OCI-LY1 (cell line): Measurements from ENCODE around the gene NRP2.

ENCODE experiments used
- H2AFZ ChIP-seq: fragments of 200-600 bp; sonication (generic), shearing (Covaris generic); 2 replicates; pipeline ENCODE4 v1.6.0; 2014; ENCODE audit warnings: antibody characterized with exemption, mild to moderate bottlenecking, low read length
- H3F3A ChIP-seq: fragments of 200-600 bp; sonication (generic), shearing (Covaris generic); 2 replicates; pipeline ENCODE4 v1.6.0; 2014; ENCODE audit warnings: mild to moderate bottlenecking, antibody characterized with exemption, low read length, moderate library complexity; ENCODE audit not compliant: insufficient read depth
- H3K27ac ChIP-seq: fragments of 200-600 bp; sonication (generic); 2 replicates; pipeline ENCODE4 v1.5.1; 2014; ENCODE audit warnings: low read length, mixed run types, mild to moderate bottlenecking, low read depth; ENCODE audit not compliant: poor library complexity, severe bottlenecking
- H3K27me3 ChIP-seq: fragments of 200-600 bp; sonication (generic); 2 replicates; pipeline ENCODE4 v1.6.0; 2014; ENCODE audit warnings: antibody characterized with exemption, mild to moderate bottlenecking, low read length, moderate library complexity; ENCODE audit not compliant: insufficient read depth
- H3K36me3 ChIP-seq: fragments of 200-600 bp; sonication (generic); 2 replicates; pipeline ENCODE4 v1.6.1; 2014; ENCODE audit warnings: mild to moderate bottlenecking, antibody characterized with exemption, low read length, moderate library complexity, mixed read lengths; ENCODE audit not compliant: insufficient read depth
- H3K4me1 ChIP-seq: fragments of 200-600 bp; sonication (generic); 2 replicates; pipeline ENCODE4 v1.5.1; 2014; ENCODE audit warnings: mild to moderate bottlenecking, low read length, moderate library complexity; ENCODE audit not compliant: insufficient read depth, severe bottlenecking
- H3K4me2 ChIP-seq: fragments of 200-600 bp; sonication (generic), shearing (Covaris generic); 2 replicates; pipeline ENCODE4 v1.6.1; 2014; ENCODE audit warnings: low read length
- H3K4me3 ChIP-seq: fragments of 200-600 bp; sonication (generic); 2 replicates; pipeline ENCODE4 v1.5.1; 2014; ENCODE audit warnings: low read length, low read depth, mild to moderate bottlenecking, mixed read lengths; ENCODE audit not compliant: poor library complexity, severe bottlenecking
- H3K79me2 ChIP-seq: fragments of 200-600 bp; shearing (Covaris generic); 2 replicates; pipeline ENCODE4 v1.6.1; 2016; ENCODE audit warnings: mixed run types, low read length, mixed read lengths; ENCODE audit not compliant: insufficient read depth
- H3K9ac ChIP-seq: fragments of 200-600 bp; sonication (generic), shearing (Covaris generic); 2 replicates; pipeline ENCODE4 v1.6.1; 2014; ENCODE audit warnings: mild to moderate bottlenecking, low read length, mixed read lengths
- H3K9me2 ChIP-seq: fragments of 200-600 bp; sonication (generic), shearing (Covaris generic); 2 replicates; pipeline ENCODE4 v1.6.1; 2014; ENCODE audit warnings: low read depth, mild to moderate bottlenecking, low read length, mixed read lengths
- H3K9me3 ChIP-seq: fragments of 200-600 bp; shearing (Covaris generic); 2 replicates; pipeline ENCODE4 v1.6.1; 2014; ENCODE audit warnings: low read length, mixed read lengths
- H4K20me1 ChIP-seq: fragments of 200-600 bp; sonication (generic), shearing (Covaris generic); 2 replicates; pipeline ENCODE4 v1.6.0; 2016; ENCODE audit warnings: mild to moderate bottlenecking, low read length; ENCODE audit not compliant: insufficient read depth
- CTCF ChIP-seq: fragments of 200-600 bp; sonication (generic), shearing (Covaris generic); IDR thresholded peaks from 2 replicates; pipeline ENCODE4 v1.5.1; 2017; ENCODE audit warnings: mild to moderate bottlenecking, antibody characterized with exemption, low read length, moderate library complexity, mixed read lengths
- EZH2 ChIP-seq: fragments of 200-600 bp; sonication (generic), shearing (Covaris generic); IDR thresholded peaks from 2 replicates; pipeline ENCODE4 v1.8.0; 2017; ENCODE audit warnings: borderline replicate concordance, mixed run types, mild to moderate bottlenecking, antibody characterized with exemption, low read length, moderate library complexity, mixed read lengths

The NRP2 gene

GRCh38 chr2:205750797-205751196 lies 68.5 kb downstream of the NRP2 start:
- Histone ChIP-seq H3K27ac (no peak overlapping the region), H3K36me3 (no peaks in the 10 kb centered on the region)

GRCh38 chr2:205751569-205752031 lies 69.3 kb downstream of the NRP2 start:
- no peaks in the 10 kb centered on the region for H3K9me3 ChIP-seq
- H3K36me3 ChIP-seq, result no peaks in the 10 kb centered on the region
- H3K27ac ChIP-seq, result no peak overlapping the region
- H3K27me3 ChIP-seq, result no peaks in the 10 kb centered on the region; the same call in 1 of the 2 replicates
- no peak overlapping the region for H2AFZ ChIP-seq
- H3K4me1 ChIP-seq, result no peaks in the 10 kb centered on the region
- no peaks in the 10 kb centered on the region for H3F3A ChIP-seq
- no peaks in the 10 kb centered on the region for H4K20me1 ChIP-seq
- no peaks in the 10 kb centered on the region for H3K79me2 ChIP-seq
- no peak overlapping the region for H3K4me3 ChIP-seq
- H3K9me2 ChIP-seq, result no peaks in the 10 kb centered on the region
- no peak overlapping the region for H3K4me2 ChIP-seq
- H3K9ac ChIP-seq, result no peak overlapping the region
- TF ChIP-seq CTCF (no peak), EZH2 (no peak)

More at GRCh38 chr2:205750797-205751196, 68.5 kb downstream of the NRP2 start:
- Histone ChIP-seq H3K4me1 (no peaks in the 10 kb centered on the region), H3K9me3 (no peaks in the 10 kb centered on the region), H3K4me2 (no peak overlapping the region), H3K9ac (no peak overlapping the region), H3K27me3 (no peaks in the 10 kb centered on the region; the same call in 1 of the 2 replicates), H2AFZ (no peak overlapping the region), H4K20me1 (no peaks in the 10 kb centered on the region), H3F3A (no peaks in the 10 kb centered on the region), H3K9me2 (no peaks in the 10 kb centered on the region), H3K79me2 (no peaks in the 10 kb centered on the region), H3K4me3 (no peak overlapping the region)
- TF ChIP-seq EZH2 (no peak), CTCF (no peak)

GRCh38 chr2:205752296-205752820 lies 70.1 kb downstream of the NRP2 start:
- H3K9me2 ChIP-seq, result no peaks in the 10 kb centered on the region
- no peaks in the 10 kb centered on the region for H4K20me1 ChIP-seq
- H3K27ac ChIP-seq, result no peak overlapping the region
- no peaks in the 10 kb centered on the region for H3K79me2 ChIP-seq
- no peaks in the 10 kb centered on the region for H3F3A ChIP-seq
- no peak overlapping the region for H3K4me2 ChIP-seq
- no peak overlapping the region for H2AFZ ChIP-seq
- no peaks in the 10 kb centered on the region for H3K36me3 ChIP-seq
- H3K4me1 ChIP-seq, result no peaks in the 10 kb centered on the region
- no peak overlapping the region for H3K4me3 ChIP-seq
- no peak for TF ChIP-seq CTCF
- TF ChIP-seq EZH2, result no peak
- no peaks in the 10 kb centered on the region for H3K9me3 ChIP-seq
- no peak overlapping the region for H3K9ac ChIP-seq
- H3K27me3 ChIP-seq, result no peaks in the 10 kb centered on the region; the same call in 1 of the 2 replicates
